ENCODE measurements around the gene OPN4.

DNA sequence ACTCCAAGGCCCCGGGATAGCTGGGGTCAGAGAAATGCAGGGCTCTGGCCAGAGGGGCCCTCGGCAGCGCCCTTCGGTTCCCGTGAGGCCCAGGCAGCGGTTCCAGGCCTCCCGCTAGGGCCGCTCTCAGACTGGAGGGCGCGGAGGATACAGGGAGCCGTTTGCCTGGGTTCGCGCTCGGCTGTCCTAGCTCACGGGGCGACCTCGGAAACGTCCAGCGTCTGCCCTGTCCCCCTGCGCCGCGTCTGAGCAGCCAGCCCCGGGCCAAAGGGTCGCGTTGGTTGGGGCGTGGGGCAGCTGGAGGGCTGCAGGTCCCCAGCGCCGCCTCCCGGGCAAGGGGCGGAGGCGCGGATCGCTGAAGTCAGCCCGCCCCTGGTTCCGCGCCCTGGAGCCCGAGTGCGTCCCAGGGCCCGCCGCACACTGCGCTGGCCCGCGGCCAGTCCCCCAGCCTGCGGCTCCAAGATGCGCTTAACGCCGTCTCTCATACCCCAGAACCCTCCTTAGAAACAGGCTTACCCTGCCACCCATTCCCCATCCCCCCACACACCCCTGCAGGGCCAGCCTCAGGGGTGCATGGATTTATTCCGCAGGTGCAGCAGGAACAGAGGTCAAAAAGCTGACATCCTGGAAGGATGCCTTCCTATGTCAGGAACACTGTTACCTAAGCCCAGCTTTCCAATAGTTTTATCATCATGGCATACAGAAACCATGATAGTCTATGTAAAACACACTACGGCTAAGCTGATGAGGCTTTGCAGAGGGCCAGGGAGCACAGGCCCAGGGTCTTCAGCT lies 22.1 kb upstream of the OPN4 start:
- TF ChIP-seq, protein P1, sequence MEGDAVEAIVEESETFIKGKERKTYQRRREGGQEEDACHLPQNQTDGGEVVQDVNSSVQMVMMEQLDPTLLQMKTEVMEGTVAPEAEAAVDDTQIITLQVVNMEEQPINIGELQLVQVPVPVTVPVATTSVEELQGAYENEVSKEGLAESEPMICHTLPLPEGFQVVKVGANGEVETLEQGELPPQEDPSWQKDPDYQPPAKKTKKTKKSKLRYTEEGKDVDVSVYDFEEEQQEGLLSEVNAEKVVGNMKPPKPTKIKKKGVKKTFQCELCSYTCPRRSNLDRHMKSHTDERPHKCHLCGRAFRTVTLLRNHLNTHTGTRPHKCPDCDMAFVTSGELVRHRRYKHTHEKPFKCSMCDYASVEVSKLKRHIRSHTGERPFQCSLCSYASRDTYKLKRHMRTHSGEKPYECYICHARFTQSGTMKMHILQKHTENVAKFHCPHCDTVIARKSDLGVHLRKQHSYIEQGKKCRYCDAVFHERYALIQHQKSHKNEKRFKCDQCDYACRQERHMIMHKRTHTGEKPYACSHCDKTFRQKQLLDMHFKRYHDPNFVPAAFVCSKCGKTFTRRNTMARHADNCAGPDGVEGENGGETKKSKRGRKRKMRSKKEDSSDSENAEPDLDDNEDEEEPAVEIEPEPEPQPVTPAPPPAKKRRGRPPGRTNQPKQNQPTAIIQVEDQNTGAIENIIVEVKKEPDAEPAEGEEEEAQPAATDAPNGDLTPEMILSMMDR (IDR thresholded peaks at IDR 0.05) = peak in 3 of 4 donors; percentile 23 to 28 (median 28)
- TF ChIP-seq POLR2A (IDR thresholded peaks at IDR 0.05) = no peak
